Cerebellar cortex (tissue), 1 donor: Measurements from ENCODE around the gene PCDH19.
"Not testable (repeated sequence)": the region's sequence is repeated elsewhere in the genome, so short reads cannot be mapped to it uniquely, and the experiment has no call there.

Source experiments
- DNase-seq: peaks from one replicate; pipeline ENCODE4 v3.0.0-alpha.2; 2015; ENCODE audit warnings: low spot score

The PCDH19 gene, protein sequence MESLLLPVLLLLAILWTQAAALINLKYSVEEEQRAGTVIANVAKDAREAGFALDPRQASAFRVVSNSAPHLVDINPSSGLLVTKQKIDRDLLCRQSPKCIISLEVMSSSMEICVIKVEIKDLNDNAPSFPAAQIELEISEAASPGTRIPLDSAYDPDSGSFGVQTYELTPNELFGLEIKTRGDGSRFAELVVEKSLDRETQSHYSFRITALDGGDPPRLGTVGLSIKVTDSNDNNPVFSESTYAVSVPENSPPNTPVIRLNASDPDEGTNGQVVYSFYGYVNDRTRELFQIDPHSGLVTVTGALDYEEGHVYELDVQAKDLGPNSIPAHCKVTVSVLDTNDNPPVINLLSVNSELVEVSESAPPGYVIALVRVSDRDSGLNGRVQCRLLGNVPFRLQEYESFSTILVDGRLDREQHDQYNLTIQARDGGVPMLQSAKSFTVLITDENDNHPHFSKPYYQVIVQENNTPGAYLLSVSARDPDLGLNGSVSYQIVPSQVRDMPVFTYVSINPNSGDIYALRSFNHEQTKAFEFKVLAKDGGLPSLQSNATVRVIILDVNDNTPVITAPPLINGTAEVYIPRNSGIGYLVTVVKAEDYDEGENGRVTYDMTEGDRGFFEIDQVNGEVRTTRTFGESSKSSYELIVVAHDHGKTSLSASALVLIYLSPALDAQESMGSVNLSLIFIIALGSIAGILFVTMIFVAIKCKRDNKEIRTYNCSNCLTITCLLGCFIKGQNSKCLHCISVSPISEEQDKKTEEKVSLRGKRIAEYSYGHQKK (N-terminal part only)

GRCh38 chrX:100409610-100410590, at the start of gene PCDH19:
Gene PCDH19, minus strand, starts transcription at chrX:100410273. Its CDS starts 1,676 bp downstream, at chrX:100408597.
- peak; percentile 7 for DNase-seq

DNA sequence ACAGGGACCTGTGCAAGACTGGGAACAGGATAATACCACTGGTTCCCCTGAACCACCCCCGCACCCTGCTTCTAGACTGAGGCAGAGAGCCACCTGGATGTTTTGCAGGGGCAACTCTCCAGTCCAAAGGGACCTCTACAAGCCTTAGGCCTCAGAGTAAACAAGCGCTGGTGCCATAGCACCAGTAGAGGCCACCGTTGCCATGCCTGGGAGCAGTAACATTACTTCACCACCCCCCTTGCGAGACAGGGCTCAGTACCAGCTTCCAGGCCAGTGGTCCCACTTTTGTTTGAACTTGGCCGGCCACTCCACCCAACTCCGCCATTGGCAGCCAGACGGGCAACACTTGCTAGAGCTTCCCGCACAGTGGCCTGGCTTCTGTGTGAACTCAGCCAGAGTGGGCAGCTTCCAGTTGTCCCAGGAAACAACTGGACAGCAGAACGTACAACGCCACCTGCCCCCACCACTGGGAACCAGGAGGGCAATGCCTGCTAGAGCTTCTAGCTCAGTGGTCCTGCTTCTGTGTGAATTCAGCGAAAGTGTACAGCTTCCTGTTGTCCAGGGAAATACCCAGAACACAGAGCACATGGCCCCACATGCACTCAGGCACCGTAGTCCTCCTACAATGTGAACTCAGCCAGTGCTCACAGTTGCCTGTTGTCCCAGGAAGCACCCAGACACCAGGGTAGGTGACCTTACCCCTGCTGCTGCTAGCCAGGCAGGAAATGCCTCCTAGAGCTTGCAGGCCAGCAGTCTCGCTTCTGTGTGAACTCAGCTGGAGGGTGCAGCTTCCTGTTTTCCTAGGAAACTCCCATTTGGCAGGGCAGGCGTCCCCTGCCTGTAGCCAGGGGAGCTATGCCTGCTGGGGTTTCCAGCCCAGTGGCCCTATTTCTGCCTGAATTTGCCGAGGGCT, 39.9 kb upstream of the PCDH19 start:
- DNase-seq = no peak

DNA sequence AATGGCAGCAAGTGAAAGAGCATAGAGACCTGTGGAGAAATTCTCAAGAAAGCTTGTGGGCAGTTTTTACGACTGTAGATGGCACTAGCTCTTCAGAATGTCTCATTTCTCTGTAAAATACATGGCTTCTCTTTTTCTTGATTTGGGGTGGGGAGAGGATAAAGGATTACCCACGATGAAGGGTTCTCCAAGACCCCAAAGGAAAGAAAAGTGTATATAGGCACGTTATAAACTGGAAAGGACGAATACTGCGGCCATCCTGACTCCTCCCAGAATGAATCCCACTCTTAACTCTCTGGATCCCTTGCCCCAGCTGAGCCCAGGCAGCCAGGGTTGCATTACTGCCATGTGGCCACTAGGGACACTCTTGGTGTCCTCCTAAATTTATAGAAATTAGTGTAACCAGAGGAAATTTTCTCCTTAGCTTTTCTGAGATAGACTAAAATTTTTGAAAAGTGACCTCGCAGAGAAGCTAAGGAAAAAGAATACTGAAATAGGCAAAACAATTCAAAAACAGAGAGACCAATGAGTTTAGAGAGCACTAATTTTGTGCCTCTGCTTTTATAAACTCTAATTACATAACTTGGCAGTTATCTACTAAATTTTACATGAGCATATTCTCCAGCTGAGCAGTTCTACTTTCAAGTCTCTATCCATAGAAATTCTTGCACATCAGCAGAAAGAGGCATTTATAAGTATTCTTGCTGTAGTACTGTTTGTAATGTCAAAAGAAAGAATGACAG, 37.8 kb upstream of the PCDH19 start:
- peak; percentile 13 for DNase-seq

DNA sequence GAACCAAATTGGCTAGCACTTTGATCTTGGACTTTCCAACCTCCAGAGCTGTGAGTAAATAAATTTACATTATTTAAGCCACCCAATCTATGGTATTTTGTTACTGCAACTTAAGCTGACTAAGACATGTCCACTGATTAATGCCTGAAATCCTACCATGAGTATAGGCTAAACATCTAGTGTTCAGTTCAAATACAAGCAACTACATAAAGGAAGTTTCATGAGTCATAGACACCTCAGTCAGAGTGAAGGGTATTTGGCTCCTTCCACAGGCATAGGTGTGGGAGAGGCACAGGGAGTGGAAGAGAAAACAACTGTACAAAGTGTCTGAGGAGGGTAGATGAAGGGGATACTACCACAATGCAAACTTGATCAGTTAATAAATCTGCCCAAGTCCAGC, 35.5 kb upstream of the PCDH19 start:
- DNase-seq = no peak

- not testable (repeated sequence) for DNase-seq
Observed at GRCh38 chrX:100441321-100441720, 31.2 kb upstream of the PCDH19 start.

GRCh38 chrX:100440006-100440405, 29.9 kb upstream of the PCDH19 start:
- DNase-seq = no peak

- no peak for DNase-seq
Observed at GRCh38 chrX:100435726-100436125, 25.7 kb upstream of the PCDH19 start.

DNA sequence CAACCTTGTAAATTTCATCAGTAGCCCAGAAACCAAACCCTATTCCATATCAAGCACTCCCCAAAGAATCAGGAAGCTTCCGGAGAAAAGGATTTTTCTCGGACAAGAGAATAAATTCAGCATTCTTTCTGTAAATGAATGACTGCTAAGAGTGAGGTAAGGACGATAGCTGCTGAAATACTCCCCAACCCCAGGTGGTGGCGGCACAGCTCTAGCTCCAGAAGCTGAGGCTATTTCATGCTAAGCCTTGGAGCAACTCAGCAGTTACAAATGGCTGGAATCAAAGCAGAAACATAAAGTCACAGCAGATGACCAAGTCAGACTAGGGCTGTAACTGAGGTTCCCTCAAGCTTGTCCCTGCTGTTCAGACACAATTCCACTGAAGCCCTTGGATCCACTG, 13.9 kb upstream of the PCDH19 start:
- DNase-seq = no peak

GRCh38 chrX:100418556-100418955, 8.5 kb upstream of the PCDH19 start:
- no peak for DNase-seq

- DNase-seq = no peak
Observed at GRCh38 chrX:100417681-100418080, 7.6 kb upstream of the PCDH19 start.

GRCh38 chrX:100413229-100413628, 3.2 kb upstream of the PCDH19 start:
- peak; percentile 26 for DNase-seq

GRCh38 chrX:100411802-100412715, 2.0 kb upstream of the PCDH19 start:
- no peak for DNase-seq

- DNase-seq = no peak
Observed at GRCh38 chrX:100410901-100411801, 1.1 kb upstream of the PCDH19 start.

- no peak for DNase-seq
Observed at GRCh38 chrX:100408713-100409609, 1.1 kb downstream of the PCDH19 start.

DNA sequence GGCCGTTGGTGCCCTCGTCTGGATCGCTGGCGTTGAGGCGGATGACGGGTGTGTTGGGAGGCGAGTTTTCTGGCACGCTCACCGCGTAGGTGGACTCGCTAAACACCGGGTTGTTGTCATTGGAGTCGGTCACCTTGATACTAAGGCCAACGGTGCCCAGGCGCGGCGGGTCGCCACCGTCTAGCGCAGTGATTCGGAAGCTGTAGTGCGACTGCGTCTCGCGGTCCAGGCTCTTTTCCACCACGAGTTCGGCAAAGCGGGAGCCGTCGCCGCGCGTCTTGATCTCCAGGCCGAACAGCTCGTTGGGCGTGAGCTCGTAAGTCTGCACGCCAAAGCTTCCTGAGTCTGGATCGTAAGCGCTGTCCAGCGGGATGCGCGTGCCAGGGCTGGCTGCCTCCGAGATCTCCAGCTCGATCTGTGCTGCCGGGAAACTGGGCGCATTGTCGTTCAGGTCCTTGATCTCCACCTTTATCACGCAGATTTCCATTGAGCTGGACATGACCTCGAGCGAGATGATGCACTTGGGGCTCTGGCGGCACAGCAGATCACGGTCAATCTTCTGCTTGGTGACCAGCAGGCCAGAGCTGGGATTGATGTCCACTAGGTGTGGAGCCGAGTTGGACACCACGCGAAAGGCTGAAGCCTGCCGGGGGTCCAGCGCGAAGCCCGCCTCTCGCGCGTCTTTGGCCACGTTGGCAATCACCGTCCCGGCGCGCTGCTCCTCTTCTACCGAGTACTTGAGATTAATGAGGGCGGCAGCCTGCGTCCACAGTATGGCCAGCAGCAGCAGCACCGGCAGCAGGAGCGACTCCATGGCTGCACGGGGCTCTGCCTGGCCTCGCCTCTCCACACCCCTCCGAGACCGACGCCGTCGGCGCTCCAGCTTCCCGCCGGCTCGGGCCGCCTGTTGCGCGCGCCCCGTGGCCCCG, 2.0 kb downstream of the PCDH19 start:
- no peak for DNase-seq
